Cardiac muscle cell (in vitro differentiated cells and primary cell): Measurements from ENCODE around the gene RPN1. TPM values are rescaled to one million over a fixed set of nuclear protein-coding genes. Genes with fewer than 3 reads are reported as not detected.

ENCODE experiments used
- DNase-seq, 2 donors: peaks; one replicate each; pipeline versions ENCODE4 v3.0.0 to v3.0.0-alpha.2; 2010 to 2017; ENCODE audit warnings: low read depth in 1 of 2, low spot score in 1 of 2
- H3K27ac ChIP-seq: fragments of 200-600 bp; sonication (generic); 2 replicates; pipeline ENCODE4 v1.5.1; 2016
- H3K27me3 ChIP-seq: fragments of 200-600 bp; sonication (generic); 2 replicates; pipeline ENCODE4 v1.6.0; 2016; ENCODE audit warnings: control low read depth
- H3K36me3 ChIP-seq: fragments of 200-600 bp; sonication (generic); 2 replicates; pipeline ENCODE4 v1.5.1; 2016; ENCODE audit warnings: control low read depth
- H3K4me1 ChIP-seq: fragments of 200-600 bp; sonication (generic); 2 replicates; pipeline ENCODE4 v1.8.1; 2017; ENCODE audit warnings: low read depth, mild to moderate bottlenecking, mixed run types
- H3K4me3 ChIP-seq: fragments of 200-600 bp; sonication (generic); 2 replicates; pipeline ENCODE4 v1.5.1; 2016; ENCODE audit warnings: mild to moderate bottlenecking
- H3K9me3 ChIP-seq: fragments of 200-600 bp; sonication (generic); 2 replicates; pipeline ENCODE4 v1.5.1; 2017; ENCODE audit warnings: low read depth, mild to moderate bottlenecking, control low read depth
- polyA plus RNA-seq: library from polyadenylated mRNA; unstranded; fragments of >200 nt; fragmentation: Nextera tagmentation; extraction: Ambion mirVana; gene quantifications from 2 replicates; pipeline ENCODE4 v1.2.1, GENCODE V29; 2016
- total RNA-seq: library from RNA; depleted of rRNA; stranded (reverse); fragments of >200 nt; gene quantifications from 2 replicates; pipeline ENCODE4 v1.2.3, GENCODE V29; 2016
- TF ChIP-seq, protein P1 (sequence below): IDR thresholded peaks from 2 replicates; pipeline ENCODE4 v1.5.1; 2012; ENCODE audit warnings: low read depth, mild to moderate bottlenecking, low read length

RPN1 gene
- total and polyA plus RNA-seq, 2 experiments from 2014 or later: 202 to 328 TPM

DNA sequence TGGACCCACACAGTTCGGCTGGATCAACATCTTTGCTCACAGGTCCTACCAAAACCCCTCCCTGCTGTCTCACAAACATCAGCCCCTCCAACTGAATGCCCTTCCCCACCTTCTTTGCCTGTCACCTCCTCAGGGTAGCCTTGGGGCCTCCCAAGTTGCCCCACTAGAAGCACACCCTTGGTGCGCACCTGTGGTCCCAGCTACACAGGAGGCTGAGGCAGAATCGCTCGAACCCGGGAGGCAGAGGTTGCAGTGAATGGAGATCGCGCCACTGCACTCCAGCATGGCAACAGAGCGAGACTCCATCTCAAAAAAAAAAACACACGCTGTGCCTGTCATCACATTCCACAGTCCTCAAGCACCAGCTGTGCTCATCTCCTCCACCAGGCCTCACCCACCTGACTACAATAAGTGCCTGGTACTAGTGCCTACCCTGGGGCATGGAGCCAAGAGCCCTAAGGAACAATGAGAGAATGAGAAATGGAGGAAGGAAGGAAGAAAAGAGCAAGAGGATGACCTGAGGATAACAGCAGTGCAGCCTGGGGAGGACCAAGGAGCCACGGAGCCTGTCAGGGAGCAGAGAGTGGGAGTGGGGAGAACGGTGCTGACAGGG, 26.0 kb downstream of the RPN1 start:
- Histone ChIP-seq H3K9me3 (no peaks in the 10 kb centered on the region), H3K4me1 (no peaks in the 10 kb centered on the region), H3K36me3 (peaks cover 48% of the 10 kb centered on the region), H3K27me3 (no peaks in the 10 kb centered on the region), H3K27ac (peak overlapping the region; percentile 7), H3K4me3 (no peak overlapping the region)
- DNase-seq: peak in 1 of 2 donors; percentile 23
- TF ChIP-seq, protein P1, sequence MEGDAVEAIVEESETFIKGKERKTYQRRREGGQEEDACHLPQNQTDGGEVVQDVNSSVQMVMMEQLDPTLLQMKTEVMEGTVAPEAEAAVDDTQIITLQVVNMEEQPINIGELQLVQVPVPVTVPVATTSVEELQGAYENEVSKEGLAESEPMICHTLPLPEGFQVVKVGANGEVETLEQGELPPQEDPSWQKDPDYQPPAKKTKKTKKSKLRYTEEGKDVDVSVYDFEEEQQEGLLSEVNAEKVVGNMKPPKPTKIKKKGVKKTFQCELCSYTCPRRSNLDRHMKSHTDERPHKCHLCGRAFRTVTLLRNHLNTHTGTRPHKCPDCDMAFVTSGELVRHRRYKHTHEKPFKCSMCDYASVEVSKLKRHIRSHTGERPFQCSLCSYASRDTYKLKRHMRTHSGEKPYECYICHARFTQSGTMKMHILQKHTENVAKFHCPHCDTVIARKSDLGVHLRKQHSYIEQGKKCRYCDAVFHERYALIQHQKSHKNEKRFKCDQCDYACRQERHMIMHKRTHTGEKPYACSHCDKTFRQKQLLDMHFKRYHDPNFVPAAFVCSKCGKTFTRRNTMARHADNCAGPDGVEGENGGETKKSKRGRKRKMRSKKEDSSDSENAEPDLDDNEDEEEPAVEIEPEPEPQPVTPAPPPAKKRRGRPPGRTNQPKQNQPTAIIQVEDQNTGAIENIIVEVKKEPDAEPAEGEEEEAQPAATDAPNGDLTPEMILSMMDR: no peak

DNA sequence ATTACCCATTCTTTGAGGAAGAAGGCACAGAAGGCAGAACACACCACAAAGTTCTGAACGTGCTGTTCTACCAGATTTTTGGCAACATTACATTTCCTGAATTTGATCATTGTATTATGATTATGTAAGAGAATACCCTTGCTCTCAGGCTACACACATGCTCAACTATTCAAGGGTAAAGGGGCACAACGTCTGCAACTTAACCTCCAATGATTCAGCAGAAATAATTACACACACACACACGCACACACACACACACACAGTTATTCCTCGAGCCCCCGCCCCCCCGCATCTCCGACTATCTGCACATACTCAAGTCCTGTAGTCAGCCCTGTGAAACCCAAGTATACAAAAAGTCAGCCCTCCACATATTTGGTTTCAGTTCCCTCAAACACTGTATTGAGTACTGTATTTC, 26.8 kb downstream of the RPN1 start:
- TF ChIP-seq, protein P1: no peak
- peak in 1 of 2 donors; percentile 91 for DNase-seq
- H3K27ac ChIP-seq: no peak overlapping the region
- H3K9me3 ChIP-seq: no peaks in the 10 kb centered on the region
- H3K4me1 ChIP-seq: peaks cover under 1% of the 10 kb centered on the region
- peaks cover 51% of the 10 kb centered on the region for H3K36me3 ChIP-seq
- H3K27me3 ChIP-seq: no peaks in the 10 kb centered on the region
- H3K4me3 ChIP-seq: no peak overlapping the region

DNA sequence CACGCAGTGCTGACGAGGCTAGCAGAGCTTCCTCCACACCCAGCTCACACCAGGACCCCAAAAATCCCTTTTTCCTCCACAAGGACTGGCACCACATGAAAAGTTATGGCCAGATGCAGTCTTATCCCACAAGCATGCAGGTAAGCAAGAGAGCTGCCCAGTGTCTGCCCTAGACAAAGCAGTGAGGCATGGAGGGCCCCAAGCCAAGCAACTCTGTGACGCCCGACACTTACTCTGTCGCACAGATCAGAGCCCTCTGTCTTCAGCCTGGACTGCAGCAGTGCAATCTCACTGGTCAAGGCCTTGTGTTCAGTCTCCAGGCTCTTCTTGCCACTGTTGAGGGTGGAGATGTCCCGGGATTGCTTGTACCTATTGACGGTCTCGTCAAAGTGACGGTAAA, 28.7 kb downstream of the RPN1 start:
- DNase-seq: no peak
- H3K27ac ChIP-seq: no peak overlapping the region
- no peak overlapping the region for H3K4me3 ChIP-seq
- TF ChIP-seq, protein P1: no peak
- H3K9me3 ChIP-seq: no peaks in the 10 kb centered on the region
- peaks cover 6% of the 10 kb centered on the region for H3K4me1 ChIP-seq
- H3K27me3 ChIP-seq: no peaks in the 10 kb centered on the region
- H3K36me3 ChIP-seq: peaks cover 51% of the 10 kb centered on the region

DNA sequence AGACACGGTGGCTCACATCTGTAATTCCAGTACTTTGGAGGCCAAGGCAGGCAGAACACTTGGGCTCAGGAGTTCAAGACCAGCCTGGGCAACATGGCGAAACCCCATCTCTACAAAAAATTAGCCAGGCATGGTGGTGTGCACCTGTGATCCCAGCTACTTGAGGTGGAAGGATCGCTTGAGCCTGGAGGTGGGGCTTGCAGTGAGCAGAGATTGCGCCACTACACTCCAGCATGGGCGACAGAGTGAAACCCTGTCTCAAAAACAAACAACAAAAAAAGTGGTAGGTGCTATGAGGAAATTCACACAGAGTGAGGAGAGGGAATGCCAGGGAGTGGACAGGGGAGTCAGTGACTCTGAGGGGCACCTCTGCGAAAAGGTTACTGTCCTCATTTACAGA, 29.4 kb downstream of the RPN1 start:
- TF ChIP-seq, protein P1: no peak
- Histone ChIP-seq H3K27ac (no peak overlapping the region), H3K9me3 (no peaks in the 10 kb centered on the region), H3K27me3 (no peaks in the 10 kb centered on the region), H3K36me3 (peaks cover 48% of the 10 kb centered on the region), H3K4me1 (peaks cover 6% of the 10 kb centered on the region), H3K4me3 (no peak overlapping the region)
- DNase-seq: no peak

DNA sequence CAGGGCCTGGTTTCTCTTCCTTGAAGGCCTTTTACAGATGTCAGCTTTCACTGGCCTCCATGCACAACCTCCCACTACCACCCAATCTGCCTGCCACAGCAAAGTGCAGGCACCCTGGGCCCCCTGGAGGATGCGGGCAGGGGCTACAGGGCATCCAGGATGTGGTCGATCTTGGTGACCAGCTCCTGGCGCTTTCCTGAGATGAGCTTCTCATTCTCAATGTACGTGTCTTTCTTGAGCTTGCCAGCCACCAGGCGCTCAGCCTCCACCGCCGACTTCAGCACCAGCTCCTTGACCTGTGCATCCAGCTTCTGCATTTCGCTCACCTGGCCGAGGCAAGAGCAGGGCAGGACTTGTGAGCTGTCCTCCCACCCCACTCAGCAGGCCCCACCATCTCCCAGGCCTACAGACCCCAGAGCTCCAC, 30.3 kb downstream of the RPN1 start:
- Histone ChIP-seq H3K4me1 (peaks cover 6% of the 10 kb centered on the region), H3K9me3 (no peaks in the 10 kb centered on the region), H3K27ac (no peak overlapping the region), H3K27me3 (no peaks in the 10 kb centered on the region), H3K4me3 (no peak overlapping the region), H3K36me3 (peaks cover 38% of the 10 kb centered on the region)
- TF ChIP-seq, protein P1: no peak
- no peak for DNase-seq
